PC-3 (cell line): Measurements from ENCODE around the gene DIP2C. TPM values are rescaled to one million over a fixed set of nuclear protein-coding genes. Genes with fewer than 3 reads are reported as not detected.

Experiments used
- ATAC-seq: fragments of 200-7000 bp; cut with Tn5 transposase; 2 replicates; pipeline ENCODE4 v1.9.1; 2020; ENCODE audit warnings: mild to moderate bottlenecking, moderate library complexity
- BruUV-seq: library from RNA; stranded (reverse); fragments of 400-500 nt; replicated peaks from 2 replicates; lab custom pipeline; 2021; lab: Mats Ljungman, UMichigan
- CTCF ChIA-PET: fragments of 300-600 bp; sonication (Branson Sonifier 250); formaldehyde crosslinking; loops from one replicate; lab custom pipeline; 2022; ENCODE audit warnings: antibody characterized with exemption; lab: Charles Lee
- POLR2A ChIA-PET: fragments of 300-600 bp; sonication (Branson Sonifier 250); formaldehyde crosslinking; loops from one replicate; lab custom pipeline; 2022; ENCODE audit warnings: antibody characterized with exemption; ENCODE audit not compliant: unreplicated experiment; lab: Charles Lee
- DNase-seq: peaks from one replicate; pipeline ENCODE4 v3.0.0-alpha.2; 2015
- H2AFZ ChIP-seq: fragments of 300-600 bp; sonication (generic); 2 replicates; pipeline ENCODE4 v1.6.0; 2016; ENCODE audit warnings: antibody characterized with exemption, low read length
- H3F3A ChIP-seq: fragments of 300-600 bp; sonication (generic); one replicate; pipeline ENCODE4 v1.6.0; 2017; ENCODE audit warnings: antibody characterized with exemption, low read length, control low read depth, mild to moderate bottlenecking; ENCODE audit not compliant: unreplicated experiment
- H3K27ac ChIP-seq: fragments of 300-600 bp; sonication (generic); 2 replicates; pipeline ENCODE4 v1.5.1; 2016; ENCODE audit warnings: mild to moderate bottlenecking, low read length
- H3K27me3 ChIP-seq: fragments of 300-600 bp; sonication (generic); 2 replicates; pipeline ENCODE4 v1.6.1; 2016; ENCODE audit warnings: low read length, mixed read lengths
- H3K36me3 ChIP-seq: fragments of 300-600 bp; sonication (generic); 2 replicates; pipeline ENCODE4 v1.6.1; 2016; ENCODE audit warnings: low read depth, mixed run types, low read length, mixed read lengths
- H3K4me1 ChIP-seq: fragments of 300-600 bp; sonication (generic); 2 replicates; pipeline ENCODE4 v1.5.1; 2016; ENCODE audit warnings: low read length; ENCODE audit not compliant: insufficient read depth
- H3K4me2 ChIP-seq: fragments of 300-600 bp; sonication (generic); 2 replicates; pipeline ENCODE4 v1.6.0; 2016; ENCODE audit warnings: low read length
- H3K4me3 ChIP-seq: fragments of 300-600 bp; sonication (generic); 2 replicates; pipeline ENCODE4 v1.5.1; 2016; ENCODE audit warnings: mild to moderate bottlenecking, low read length, mixed read lengths
- H3K79me2 ChIP-seq: fragments of 300-600 bp; sonication (generic); 2 replicates; pipeline ENCODE4 v1.6.1; 2017; ENCODE audit warnings: low read length, mixed read lengths
- H3K9ac ChIP-seq: fragments of 300-600 bp; sonication (generic); 2 replicates; pipeline ENCODE4 v1.6.0; 2016; ENCODE audit warnings: mild to moderate bottlenecking, low read length
- H3K9me2 ChIP-seq: fragments of 300-600 bp; sonication (generic); replicated peaks from 2 replicates; pipeline ENCODE4 v1.6.1; 2016; ENCODE audit warnings: mixed run types, low read length, mixed read lengths
- H3K9me3 ChIP-seq: fragments of 300-600 bp; sonication (generic); 2 replicates; pipeline ENCODE4 v1.6.1; 2016; ENCODE audit warnings: low read length, mixed read lengths
- H4K20me1 ChIP-seq: fragments of 300-600 bp; sonication (generic); 2 replicates; pipeline ENCODE4 v1.6.1; 2016; ENCODE audit warnings: low read length, mixed read lengths
- EZH2 ChIP-seq: fragments of 300-600 bp; sonication (generic); IDR thresholded peaks from one replicate; pipeline ENCODE4 v1.6.1; 2017; ENCODE audit warnings: antibody characterized with exemption, mild to moderate bottlenecking, low read length; ENCODE audit not compliant: unreplicated experiment
- EZH2phosphoT487 ChIP-seq: fragments of 300-600 bp; sonication (generic); IDR thresholded peaks from 2 replicates; pipeline ENCODE4 v1.6.1; 2018; ENCODE audit warnings: mild to moderate bottlenecking, antibody characterized with exemption, low read length, borderline replicate concordance
- intact Hi-C: fragments of 100-400 bp; cut with micrococcal nuclease; formaldehyde crosslinking; loops from 2 replicates; pipeline ENCODE4 v1.9.0; 2023
- total RNA-seq: library from RNA; depleted of rRNA; stranded (reverse); fragments of >200 nt; gene quantifications from 2 replicates; pipeline ENCODE4 v1.2.3, GENCODE V29; 2014
- TF ChIP-seq, protein P1 (sequence below): fragments of 300-600 bp; sonication (generic); conservative IDR thresholded peaks from 2 replicates; pipeline ENCODE4 v1.5.1; 2017; ENCODE audit warnings: antibody characterized with exemption, low read depth, mild to moderate bottlenecking, low read length

Gene DIP2C
- total RNA-seq, 1 experiment from 2014 or later = 3.1 TPM

- Histone ChIP-seq H3F3A (no peaks in the 10 kb centered on the region), H3K36me3 (no peaks in the 10 kb centered on the region), H3K4me2 (no peak overlapping the region), H3K9me2 (no peaks in the 10 kb centered on the region), H3K4me1 (no peaks in the 10 kb centered on the region), H3K27me3 (no peaks in the 10 kb centered on the region), H3K9me3 (no peaks in the 10 kb centered on the region), H3K4me3 (no peak overlapping the region), H2AFZ (no peak overlapping the region), H3K27ac (no peak overlapping the region), H4K20me1 (no peaks in the 10 kb centered on the region), H3K79me2 (no peaks in the 10 kb centered on the region), H3K9ac (no peak overlapping the region)
- ChIA-PET CTCF (no interaction called here), POLR2A (no interaction called here)
- TF ChIP-seq, protein P1, sequence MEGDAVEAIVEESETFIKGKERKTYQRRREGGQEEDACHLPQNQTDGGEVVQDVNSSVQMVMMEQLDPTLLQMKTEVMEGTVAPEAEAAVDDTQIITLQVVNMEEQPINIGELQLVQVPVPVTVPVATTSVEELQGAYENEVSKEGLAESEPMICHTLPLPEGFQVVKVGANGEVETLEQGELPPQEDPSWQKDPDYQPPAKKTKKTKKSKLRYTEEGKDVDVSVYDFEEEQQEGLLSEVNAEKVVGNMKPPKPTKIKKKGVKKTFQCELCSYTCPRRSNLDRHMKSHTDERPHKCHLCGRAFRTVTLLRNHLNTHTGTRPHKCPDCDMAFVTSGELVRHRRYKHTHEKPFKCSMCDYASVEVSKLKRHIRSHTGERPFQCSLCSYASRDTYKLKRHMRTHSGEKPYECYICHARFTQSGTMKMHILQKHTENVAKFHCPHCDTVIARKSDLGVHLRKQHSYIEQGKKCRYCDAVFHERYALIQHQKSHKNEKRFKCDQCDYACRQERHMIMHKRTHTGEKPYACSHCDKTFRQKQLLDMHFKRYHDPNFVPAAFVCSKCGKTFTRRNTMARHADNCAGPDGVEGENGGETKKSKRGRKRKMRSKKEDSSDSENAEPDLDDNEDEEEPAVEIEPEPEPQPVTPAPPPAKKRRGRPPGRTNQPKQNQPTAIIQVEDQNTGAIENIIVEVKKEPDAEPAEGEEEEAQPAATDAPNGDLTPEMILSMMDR = no peak
- TF ChIP-seq EZH2 (no peak), EZH2phosphoT487 (no peak)
- ATAC-seq (no peak), DNase-seq (no peak)
- BruUV-seq = no TSS peak
- intact Hi-C loops = no loop called here
These were observed 308.1 kb downstream of the DIP2C start for GRCh38 chr10:381346-381745.

DNA sequence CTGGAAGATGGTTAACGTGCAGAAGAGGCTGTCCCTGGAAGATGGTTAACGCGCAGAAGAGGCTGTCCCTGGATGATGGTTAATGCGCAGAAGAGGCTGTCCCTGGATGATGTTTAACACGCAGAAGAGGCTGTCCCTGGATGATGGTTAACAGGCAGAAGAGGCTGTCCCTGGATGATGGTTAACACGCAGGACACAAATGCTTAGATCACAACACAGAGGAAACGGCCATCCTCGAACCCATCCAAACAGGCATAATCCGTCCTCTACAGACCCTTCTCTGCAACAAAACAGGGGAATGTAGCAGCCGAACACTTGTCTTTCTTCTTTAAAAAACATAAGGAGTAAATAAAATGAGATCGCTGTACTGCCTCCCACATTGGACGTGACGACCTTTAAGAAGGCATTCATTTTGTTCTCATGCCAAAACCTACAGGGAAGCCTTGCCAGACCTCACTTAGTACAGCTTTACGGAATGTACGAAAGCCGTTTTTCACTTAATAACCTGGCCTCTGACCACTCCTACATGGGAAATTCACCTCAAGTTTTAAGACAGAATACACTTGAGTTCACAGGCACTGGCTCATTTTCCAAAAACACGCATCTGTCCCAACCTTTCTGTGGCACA, 309.0 kb downstream of the DIP2C start:
- Histone ChIP-seq H4K20me1 (no peaks in the 10 kb centered on the region), H2AFZ (no peak overlapping the region), H3K4me3 (no peak overlapping the region), H3K27ac (no peak overlapping the region), H3K27me3 (no peaks in the 10 kb centered on the region), H3K4me1 (no peaks in the 10 kb centered on the region), H3K9ac (no peak overlapping the region), H3F3A (no peaks in the 10 kb centered on the region), H3K9me3 (no peaks in the 10 kb centered on the region), H3K4me2 (no peak overlapping the region), H3K36me3 (no peaks in the 10 kb centered on the region), H3K79me2 (no peaks in the 10 kb centered on the region), H3K9me2 (no peaks in the 10 kb centered on the region)
- no TSS peak for BruUV-seq
- intact Hi-C loops = no loop called here
- ChIA-PET POLR2A (no interaction called here), CTCF (no interaction called here)
- TF ChIP-seq EZH2phosphoT487 = no peak
- no peak for ATAC-seq
- DNase-seq = no peak

- BruUV-seq = no TSS peak
- Histone ChIP-seq H3K36me3 (no peaks in the 10 kb centered on the region), H3K9ac (no peak overlapping the region), H3K79me2 (no peaks in the 10 kb centered on the region), H3K27me3 (no peaks in the 10 kb centered on the region), H2AFZ (no peak overlapping the region), H3K9me3 (no peaks in the 10 kb centered on the region), H4K20me1 (no peaks in the 10 kb centered on the region), H3K9me2 (no peaks in the 10 kb centered on the region), H3K4me2 (no peak overlapping the region), H3K4me1 (no peaks in the 10 kb centered on the region), H3K27ac (no peak overlapping the region), H3K4me3 (no peak overlapping the region), H3F3A (no peaks in the 10 kb centered on the region)
- ATAC-seq (no peak), DNase-seq (no peak)
- intact Hi-C loops = no loop called here
- ChIA-PET CTCF (no interaction called here), POLR2A (no interaction called here)
- no peak for TF ChIP-seq EZH2phosphoT487
- TF ChIP-seq EZH2 = no peak
- TF ChIP-seq, protein P1 = no peak
These were observed 310.4 kb downstream of the DIP2C start for GRCh38 chr10:378930-379704.
